Left lung (tissue), 10 donors: ENCODE data around the gene PROZ. TPM values are rescaled to one million over a fixed set of nuclear protein-coding genes. Genes with fewer than 3 reads are reported as not detected.

Source experiments
- ATAC-seq: fragments of 200-7000 bp; cut with Tn5 transposase; one replicate; pipeline ENCODE4 v1.9.1; 2020; ENCODE audit warnings: moderate library complexity
- DNase-seq, 4 donors: peaks; one replicate each; pipeline ENCODE4 v3.0.0-alpha.2; 2013 to 2020
- H3K27ac ChIP-seq, 2 donors: fragments of 200-600 bp; sonication (generic) in 1 of 2; one replicate each; pipeline versions ENCODE4 v1.5.0 to v1.8.0; 2020 to 2021
- H3K27me3 ChIP-seq, 2 donors: fragments of 200-600 bp; sonication (generic) in 1 of 2; one replicate each; pipeline versions ENCODE4 v1.5.0 to v1.8.0; 2020 to 2021
- H3K36me3 ChIP-seq, 2 donors: fragments of 200-600 bp; sonication (generic) in 1 of 2; one replicate each; pipeline versions ENCODE4 v1.5.0 to v1.8.0; 2020 to 2021
- H3K4me1 ChIP-seq, 2 donors: fragments of 200-600 bp; one replicate each; pipeline ENCODE4 v1.8.0; 2021
- H3K4me3 ChIP-seq, 2 donors: fragments of 200-600 bp; sonication (generic) in 1 of 2; one replicate each; pipeline versions ENCODE4 v1.5.0 to v1.8.0; 2020 to 2021; ENCODE audit warnings: mild to moderate bottlenecking in 1 of 2
- H3K9me3 ChIP-seq, 2 donors: fragments of 200-600 bp; sonication (generic) in 1 of 2; one replicate each; pipeline versions ENCODE4 v1.5.0 to v1.8.0; 2020 to 2021
- CTCF ChIP-seq, 2 donors: fragments of 200-600 bp; sonication (generic) in 1 of 2; IDR thresholded peaks; one replicate each; pipeline versions ENCODE4 v1.5.0 to v1.8.0; 2021; ENCODE audit warnings: antibody characterized with exemption in 2 of 2
- intact Hi-C, 2 donors: fragments of 100-400 bp; cut with DNase I; formaldehyde crosslinking; loops; one replicate each; pipeline versions ENCODE4 v1.11.2 to v1.14.2; 2022
- polyA plus RNA-seq, 6 donors: library from polyadenylated mRNA; unstranded; fragments of 120-200 nt; gene quantifications; one replicate each; pipeline ENCODE4 v1.2.1, GENCODE V29; 2013; ENCODE audit not compliant: insufficient read length in 6 of 6
- total RNA-seq, 2 donors: library from RNA; stranded (reverse); fragmentation: NEBNext Ultra II Directional; extraction: Animal tissue kit (Norgen Biotek cat#: 25700); gene quantifications; one replicate each; pipeline ENCODE4 v1.2.1, GENCODE V29; 2021
- donor health status: DM: no; HTN: yes; CAD: no.
- donor health status: DM: no; HTN: no; CAD: no.

The PROZ gene
- total and polyA plus RNA-seq, 8 donors, result 0.13 to 0.55 (median 0.27) TPM; not detected in 2

- Histone ChIP-seq H3K4me1 (no peaks in the 10 kb centered on the region), H3K9me3 (no peaks in the 10 kb centered on the region), H3K4me3 (no peak overlapping the region), H3K27ac (peak overlapping the region in 1 of 2 donors; percentile 26), H3K36me3 (no peaks in the 10 kb centered on the region), H3K27me3 (no peaks in the 10 kb centered on the region)
- no peak for TF ChIP-seq CTCF (IDR thresholded peaks at IDR 0.05)
- DNase-seq, result peak in 2 of 4 donors; percentile 40 to 56
- ATAC-seq, result no peak
- intact Hi-C loops, result no loop called here
Observed at GRCh38 chr13:113121928-113122471, 36.4 kb upstream of the PROZ start.

GRCh38 chr13:113122550-113123225 lies 35.8 kb upstream of the PROZ start, which contains the start of gene F10:
Gene F10, plus strand, starts transcription at chr13:113122799. Its CDS starts 57 bp downstream, at chr13:113122856.
- H3K27ac ChIP-seq, result peak within 1 kb of the TSS in 1 of 2 donors; percentile 26
- H3K36me3 ChIP-seq, result no peaks in the 10 kb centered on the region
- no peaks in the 10 kb centered on the region for H3K9me3 ChIP-seq
- no peak within 1 kb of the TSS for H3K4me3 ChIP-seq
- peaks cover 0 to 2% of the 10 kb centered on the region in 2 donors for H3K27me3 ChIP-seq
- peak; percentile 41 to 83 (median 72) for DNase-seq
- TF ChIP-seq CTCF (IDR thresholded peaks at IDR 0.05), result no peak
- no peaks in the 10 kb centered on the region for H3K4me1 ChIP-seq
- intact Hi-C loops, result no loop called here
- ATAC-seq, result peak; percentile 75

DNA sequence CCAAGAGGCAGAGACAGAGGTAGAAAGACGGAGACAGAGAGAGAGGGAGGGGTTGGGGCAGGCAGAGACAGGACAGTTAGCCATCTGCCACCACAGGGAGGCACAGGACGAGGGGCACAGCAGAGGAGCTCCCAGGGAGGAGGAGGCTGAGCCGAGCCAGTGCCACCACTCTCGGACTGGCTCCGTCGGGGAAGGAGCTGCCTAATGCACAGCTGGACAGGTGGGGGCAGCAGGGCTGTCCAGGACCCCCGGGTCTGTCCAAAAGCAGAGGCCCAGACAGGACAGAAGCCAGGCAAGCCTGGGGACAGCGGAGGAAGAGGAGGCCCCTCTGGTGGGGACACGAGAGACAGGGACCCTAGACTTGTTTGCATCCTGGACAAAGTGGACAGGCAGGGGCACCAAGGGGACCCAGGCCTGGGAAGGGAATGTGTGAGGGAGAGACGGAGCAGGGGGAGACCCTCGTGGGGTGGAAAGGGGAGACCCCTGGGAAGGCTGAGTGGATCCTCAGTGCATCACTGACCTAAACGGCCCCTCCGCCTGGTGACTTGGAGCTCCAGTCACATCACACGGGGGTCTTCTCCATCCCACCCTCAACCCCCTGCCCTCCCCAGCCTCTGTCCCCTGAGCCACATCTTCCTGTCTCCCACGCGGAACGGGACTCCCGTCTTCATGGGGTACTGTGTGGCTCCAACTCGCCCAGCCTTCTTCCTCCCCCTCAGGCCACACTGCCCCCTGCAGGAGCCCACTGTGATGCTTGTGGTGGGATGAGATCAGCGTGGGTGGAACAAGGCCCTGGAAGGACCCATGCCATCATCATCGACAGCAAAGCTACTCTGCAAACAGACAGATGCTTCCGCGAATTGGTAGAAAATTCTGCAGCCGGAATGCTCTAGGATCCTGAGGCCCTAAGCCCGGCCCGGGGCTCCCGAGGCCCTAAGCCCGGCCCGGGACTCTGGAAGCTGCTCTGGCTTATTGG lies 34.9 kb upstream of the PROZ start:
- intact Hi-C loops, result no loop called here
- H3K4me3 ChIP-seq, result no peak overlapping the region
- H3K27ac ChIP-seq, result no peak overlapping the region
- H3K36me3 ChIP-seq, result no peaks in the 10 kb centered on the region
- DNase-seq (peak in 1 of 4 donors; percentile 27), ATAC-seq (no peak)
- no peaks in the 10 kb centered on the region for H3K4me1 ChIP-seq
- no peak for TF ChIP-seq CTCF (IDR thresholded peaks at IDR 0.05)
- peaks cover 0 to 7% of the 10 kb centered on the region in 2 donors for H3K27me3 ChIP-seq
- no peaks in the 10 kb centered on the region for H3K9me3 ChIP-seq

DNA sequence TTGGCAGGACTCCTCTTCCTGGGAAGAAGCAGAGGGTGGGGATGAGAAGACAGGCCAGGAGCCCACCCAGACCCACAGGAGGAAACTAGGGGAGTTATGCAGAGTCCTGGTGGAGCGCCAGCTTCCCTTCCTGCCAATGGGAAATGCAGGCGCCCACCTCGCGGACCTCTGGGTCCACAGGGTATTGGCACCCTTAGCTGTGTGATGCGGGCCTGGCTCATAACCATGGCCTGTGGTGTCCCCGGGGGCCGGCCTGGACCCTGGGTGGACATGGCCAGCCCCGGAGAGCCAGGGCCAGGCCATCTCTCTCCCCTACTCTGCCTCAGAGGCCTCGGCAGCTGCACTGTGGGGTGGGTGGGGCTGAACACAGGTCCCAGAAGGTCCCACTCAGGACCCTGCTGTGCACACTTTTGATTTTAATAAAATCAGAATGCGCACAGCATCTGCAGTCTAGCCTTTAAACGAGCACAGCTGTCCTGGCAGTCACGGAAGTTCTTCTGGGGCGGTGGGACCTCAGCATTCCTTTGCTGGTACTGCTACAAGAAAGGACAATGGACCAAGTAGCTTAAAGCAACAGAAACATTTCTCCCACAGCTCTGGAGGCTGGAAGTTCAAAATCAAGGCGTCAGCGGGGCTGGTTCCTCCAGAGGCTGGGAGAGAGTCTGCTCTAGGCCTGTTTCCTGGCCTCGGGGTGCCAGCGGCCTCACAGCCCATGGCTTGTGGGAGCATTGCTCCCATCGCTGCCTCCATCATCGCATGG lies 34.1 kb upstream of the PROZ start:
- no peaks in the 10 kb centered on the region for H3K36me3 ChIP-seq
- intact Hi-C loops, result no loop called here
- no peak for TF ChIP-seq CTCF (IDR thresholded peaks at IDR 0.05)
- H3K27me3 ChIP-seq, result peaks cover 0 to 12% of the 10 kb centered on the region in 2 donors
- ATAC-seq (no peak), DNase-seq (no peak)
- no peaks in the 10 kb centered on the region for H3K9me3 ChIP-seq
- no peak overlapping the region for H3K27ac ChIP-seq
- no peaks in the 10 kb centered on the region for H3K4me1 ChIP-seq
- H3K4me3 ChIP-seq, result no peak overlapping the region
